Lung (tissue), 12 donors: Measurements from ENCODE around the gene SPIRE1. TPM values are rescaled to one million over a fixed set of nuclear protein-coding genes. Genes with fewer than 3 reads are reported as not detected.

Source experiments
- ATAC-seq: fragments of 200-7000 bp; cut with Tn5 transposase; one replicate; pipeline ENCODE4 v1.9.1; 2020; ENCODE audit warnings: moderate number of reproducible peaks; ENCODE audit not compliant: insufficient read depth, low FRiP score
- DNase-seq, 3 donors: peaks; one replicate each; pipeline ENCODE4 v3.0.0-alpha.2; 2013 to 2017
- H3K27ac ChIP-seq, 2 donors: one replicate each; pipeline ENCODE4 v1.5.1; 2013; ENCODE audit warnings: mild to moderate bottlenecking in 2 of 2, moderate library complexity in 2 of 2, control low read depth in 1 of 2, inconsistent platforms in 1 of 2, low read depth in 1 of 2, low read length in 1 of 2
- H3K27me3 ChIP-seq, 3 donors: one replicate each; pipeline ENCODE4 v1.5.1; 2013; ENCODE audit warnings: low read length in 2 of 3; ENCODE audit not compliant: control insufficient read depth in 3 of 3, insufficient read depth in 3 of 3
- H3K36me3 ChIP-seq, 4 donors: one replicate each; pipeline ENCODE4 v1.5.1; 2013; ENCODE audit warnings: low read length in 4 of 4, mild to moderate bottlenecking in 1 of 4, moderate library complexity in 1 of 4; ENCODE audit not compliant: control insufficient read depth in 4 of 4, insufficient read depth in 4 of 4
- H3K4me1 ChIP-seq, 5 donors: one replicate each; pipeline ENCODE4 v1.5.1; 2013; ENCODE audit warnings: low read length in 5 of 5, mild to moderate bottlenecking in 2 of 5, moderate library complexity in 1 of 5; ENCODE audit not compliant: control insufficient read depth in 5 of 5, insufficient read depth in 5 of 5
- H3K4me3 ChIP-seq: one replicate; pipeline ENCODE4 v1.5.1; 2013; ENCODE audit warnings: mild to moderate bottlenecking, control low read depth, moderate library complexity
- H3K9ac ChIP-seq, 2 donors: one replicate each; pipeline ENCODE4 v1.5.1; 2013; ENCODE audit warnings: low read length in 2 of 2, control low read depth in 1 of 2; ENCODE audit not compliant: insufficient read depth in 1 of 2
- H3K9me3 ChIP-seq, 4 donors: one replicate each; pipeline ENCODE4 v1.5.1; 2013; ENCODE audit warnings: low read length in 3 of 4, mild to moderate bottlenecking in 1 of 4, moderate library complexity in 1 of 4; ENCODE audit not compliant: control insufficient read depth in 4 of 4, insufficient read depth in 3 of 4
- CTCF ChIP-seq: IDR thresholded peaks from 2 replicates; pipeline ENCODE4 v1.5.1; 2012; ENCODE audit warnings: mild to moderate bottlenecking; ENCODE audit errors: control extremely low read depth, extremely low read depth
- WGBS, 2 donors: extraction: QIAGEN DNeasy Blood & Tissue Kit; methylation state at CpG; one replicate each; pipeline ENCODE4 v1.1.7; 2013; 5-methylcytosine and 5-hydroxymethylcytosine counted together
- polyA plus RNA-seq, 2 donors: library from polyadenylated mRNA; stranded (reverse); fragments of 200-250 nt; gene quantifications; one replicate each; pipeline ENCODE4 v1.2.1, GENCODE V29; 2013
- total RNA-seq, 2 donors: library from RNA; depleted of rRNA in 1 of 2; stranded (reverse); fragments of >200 nt in 1 of 2; gene quantifications; one replicate each; pipeline ENCODE4 v1.2.1, GENCODE V29; 2014 to 2021
- donor health status: control.
- donor health status: control.
- donor health status: Bipolar disorder and iron deficiency.
- donor health status: healthy.
- donor health status: DM: yes; HTN: yes; CAD: no.

Gene SPIRE1
- total and polyA plus RNA-seq, 4 donors, result 8.7 to 34.0 (median 14.8) TPM

- peaks cover 0 to 6% (median 3%) of the 10 kb centered on the region in 4 donors for H3K9me3 ChIP-seq
- no peak overlapping the region for H3K4me3 ChIP-seq
- DNase-seq, result no peak
- H3K27me3 ChIP-seq, result no peaks in the 10 kb centered on the region
- no peak overlapping the region for H3K27ac ChIP-seq
- peaks cover 4 to 27% (median 18%) of the 10 kb centered on the region in 4 donors for H3K36me3 ChIP-seq
- no peaks in the 10 kb centered on the region for H3K4me1 ChIP-seq
- ATAC-seq, result no peak
- no peak for TF ChIP-seq CTCF
- H3K9ac ChIP-seq, result no peak overlapping the region
- WGBS, 2 donors, result 90 to 93% methylated on average over 12 of the region's 12 CpGs
Measured at GRCh38 chr18:12428923-12429322, 229.0 kb downstream of the SPIRE1 start.

- peaks cover 0 to 6% (median 3%) of the 10 kb centered on the region in 4 donors for H3K9me3 ChIP-seq
- no peaks in the 10 kb centered on the region for H3K27me3 ChIP-seq
- H3K9ac ChIP-seq, result no peak overlapping the region
- H3K4me3 ChIP-seq, result no peak overlapping the region
- WGBS, 2 donors, result 88 to 95% methylated on average over 3 of the region's 3 CpGs
- TF ChIP-seq CTCF, result no peak
- no peaks in the 10 kb centered on the region for H3K4me1 ChIP-seq
- DNase-seq, result no peak
- peaks cover 0 to 21% (median 17%) of the 10 kb centered on the region in 4 donors for H3K36me3 ChIP-seq
- H3K27ac ChIP-seq, result no peak overlapping the region
- no peak for ATAC-seq
Measured at GRCh38 chr18:12426924-12427323, 231.0 kb downstream of the SPIRE1 start.

GRCh38 chr18:12424252-12424651 lies 233.7 kb downstream of the SPIRE1 start:
- no peak for TF ChIP-seq CTCF
- H3K9ac ChIP-seq, result no peak overlapping the region
- DNase-seq, result no peak
- no peak overlapping the region for H3K27ac ChIP-seq
- H3K36me3 ChIP-seq, result peaks cover 0 to 11% (median 8%) of the 10 kb centered on the region in 4 donors
- peaks cover 0 to 4% (median 0%) of the 10 kb centered on the region in 4 donors for H3K9me3 ChIP-seq
- WGBS, 2 donors, result 86 to 88% methylated on average over 4 of the region's 4 CpGs
- no peak for ATAC-seq
- no peaks in the 10 kb centered on the region for H3K27me3 ChIP-seq
- no peak overlapping the region for H3K4me3 ChIP-seq
- peaks cover 0 to 6% (median 0%) of the 10 kb centered on the region in 5 donors for H3K4me1 ChIP-seq

GRCh38 chr18:12423820-12424219 lies 234.1 kb downstream of the SPIRE1 start:
- peak in 1 of 3 donors; percentile 43 for DNase-seq

More at GRCh38 chr18:12423820-12424219, 234.1 kb downstream of the SPIRE1 start:
- no peak for TF ChIP-seq CTCF
- Histone ChIP-seq H3K27ac (no peak overlapping the region), H3K9me3 (peaks cover 0 to 4% (median 0%) of the 10 kb centered on the region in 4 donors), H3K9ac (no peak overlapping the region), H3K36me3 (peaks cover 0 to 11% (median 5%) of the 10 kb centered on the region in 4 donors), H3K4me3 (no peak overlapping the region), H3K4me1 (peaks cover 0 to 6% (median 0%) of the 10 kb centered on the region in 5 donors), H3K27me3 (no peaks in the 10 kb centered on the region)
- WGBS, 2 donors, result 84 to 92% methylated on average over 5 of the region's 5 CpGs
- no peak for ATAC-seq
